Measurements from ENCODE around the gene ASIC1.
"Not testable (repeated sequence)": the region's sequence is repeated elsewhere in the genome, so short reads cannot be mapped to it uniquely, and the experiment has no call there.

Gene ASIC1

DNA sequence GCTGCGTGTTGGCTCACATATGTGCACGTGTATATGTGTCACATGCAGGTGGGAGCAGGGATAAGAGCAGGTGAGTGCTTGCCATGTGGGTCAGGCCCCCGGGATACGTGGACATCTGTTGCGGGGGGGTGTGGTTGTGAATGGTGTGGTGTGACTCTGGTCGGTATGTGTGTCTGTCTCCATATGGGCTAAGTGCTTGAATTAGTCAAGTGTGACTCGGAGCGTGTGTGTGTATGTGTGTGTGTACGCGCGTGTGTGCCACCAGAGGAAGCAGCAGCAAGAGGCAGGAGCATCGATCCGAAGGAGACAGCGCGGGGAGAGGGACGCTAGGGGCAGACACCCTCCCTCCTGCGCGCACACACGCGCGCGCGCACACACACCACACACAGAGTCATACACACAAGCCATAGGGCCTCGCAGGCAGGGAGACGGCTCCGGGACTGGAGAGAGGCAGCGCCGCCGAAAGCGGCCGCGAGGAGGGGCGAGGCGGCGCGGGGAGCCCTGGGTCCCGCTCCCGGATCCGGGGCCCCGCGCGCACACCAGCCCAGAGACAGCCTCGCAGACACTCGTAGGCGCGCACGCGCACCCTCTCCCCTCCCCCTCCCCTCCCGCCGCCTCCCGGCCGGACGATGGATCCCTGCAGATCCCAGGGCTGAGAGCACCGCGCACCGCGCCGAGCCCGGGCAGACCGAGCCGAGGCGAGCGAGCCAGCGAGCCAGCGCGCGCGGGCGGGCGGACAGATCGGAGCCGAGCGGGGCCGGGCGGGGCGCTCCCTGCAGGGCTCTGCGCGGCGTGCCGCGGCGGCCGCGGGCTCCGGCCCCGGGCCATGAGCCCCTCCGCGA lies at the start of gene ASIC1:
Gene ASIC1 (plus strand): TSS at position 597 of the 842 bp plus-strand sequence. CDS start 1,171 bp downstream, outside the sequence.
- DNase-seq: peak; percentile 38

DNA sequence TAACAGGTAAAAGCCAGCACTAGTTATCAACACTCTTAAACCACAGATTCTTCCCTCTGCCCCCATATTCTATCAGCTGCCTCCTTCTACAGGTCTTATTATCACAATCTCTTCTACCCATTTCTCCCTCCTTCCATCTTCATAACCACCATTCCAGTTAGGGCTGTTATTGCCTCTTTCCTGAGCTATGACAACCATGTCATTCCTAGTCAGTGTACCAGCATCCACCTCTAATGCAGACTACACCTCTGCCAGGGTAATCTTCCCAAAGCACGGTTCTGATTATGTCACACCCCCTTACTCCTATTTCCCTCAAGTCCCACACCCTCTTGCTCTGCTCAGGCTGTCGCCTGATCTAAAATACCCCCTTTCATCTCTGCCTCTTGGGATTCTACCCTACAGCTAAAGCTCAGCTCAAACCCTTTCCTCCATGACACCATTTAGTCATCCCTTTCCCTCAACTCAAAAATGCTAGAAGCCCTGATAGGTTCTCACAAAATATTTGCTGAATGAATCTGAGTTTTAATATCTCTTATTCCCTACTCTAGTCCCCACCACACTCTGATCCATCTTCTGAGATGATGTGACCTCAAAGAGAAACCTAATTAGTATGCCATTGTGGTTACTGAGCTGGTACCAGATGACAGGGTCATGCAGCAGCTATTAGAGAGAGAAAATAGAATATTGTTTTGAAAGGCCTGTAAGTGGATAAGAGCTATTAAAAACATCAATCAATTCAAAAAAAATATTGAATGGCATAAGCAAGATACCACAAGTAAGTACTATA lies 43.8 kb upstream of the ASIC1 start:
- no peak for DNase-seq

DNA sequence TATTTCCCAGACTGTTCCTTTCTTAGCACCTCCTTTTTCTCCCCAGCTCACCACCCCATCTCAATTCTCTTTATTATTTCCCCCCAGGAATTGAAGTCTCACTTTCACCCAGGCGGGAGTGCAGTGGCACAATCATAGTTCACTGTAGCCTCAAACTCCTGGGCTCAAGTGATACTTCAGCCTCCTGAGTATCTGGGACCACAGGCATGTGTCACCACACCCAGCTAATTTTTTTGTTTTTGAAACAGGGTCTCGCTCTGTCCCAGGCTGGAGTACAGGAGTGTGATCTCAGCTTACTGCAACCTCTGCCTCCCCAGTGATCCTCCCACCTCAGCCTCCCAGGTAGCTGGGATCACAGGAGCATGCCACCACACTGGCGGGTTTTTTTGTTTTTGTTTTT lies 43.1 kb upstream of the ASIC1 start:
- no peak for DNase-seq

DNA sequence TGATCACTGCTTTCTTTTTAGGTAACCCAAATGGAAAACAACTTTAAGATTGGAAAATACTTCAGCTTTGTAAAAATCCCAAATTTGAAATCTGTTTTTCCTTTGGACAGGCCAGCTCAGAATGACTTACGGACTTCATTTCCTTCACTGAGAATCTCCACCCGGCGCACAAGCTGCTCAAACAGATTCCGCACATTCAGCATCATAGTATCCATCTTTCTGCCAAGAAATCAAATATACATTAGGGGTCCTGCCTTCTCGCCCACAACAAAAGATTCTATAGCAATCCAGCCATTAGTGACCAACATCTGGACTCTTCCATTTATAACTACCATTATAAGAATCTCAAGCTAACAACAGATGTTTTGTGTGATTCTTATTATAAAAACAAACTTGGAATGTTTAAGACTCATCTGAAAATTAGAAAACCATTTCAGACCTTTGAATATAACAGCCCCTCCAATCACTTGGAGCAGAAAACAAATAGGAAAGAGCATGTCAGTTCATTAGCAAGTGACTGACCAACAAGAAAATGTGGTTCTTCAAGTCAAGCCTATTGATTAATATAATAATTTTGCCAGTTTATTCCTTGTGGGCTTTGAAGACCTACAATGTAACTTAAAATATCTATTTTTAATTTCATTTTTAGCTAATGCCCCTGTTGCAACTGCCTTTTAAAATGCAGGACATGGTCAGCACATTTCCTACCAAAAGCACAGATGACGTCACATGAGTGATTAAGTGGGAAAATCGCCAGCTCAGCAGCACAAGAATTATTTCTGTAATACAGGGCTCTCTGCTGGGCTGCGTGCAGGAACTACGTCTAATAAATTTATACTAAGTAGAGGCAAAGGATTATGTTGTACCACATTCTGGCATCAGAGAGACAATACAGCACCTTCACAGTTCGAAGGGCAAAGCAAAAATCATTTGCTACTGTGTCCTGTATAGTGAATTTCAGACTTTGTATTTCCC lies 40.6 kb upstream of the ASIC1 start:
- no peak for DNase-seq

DNA sequence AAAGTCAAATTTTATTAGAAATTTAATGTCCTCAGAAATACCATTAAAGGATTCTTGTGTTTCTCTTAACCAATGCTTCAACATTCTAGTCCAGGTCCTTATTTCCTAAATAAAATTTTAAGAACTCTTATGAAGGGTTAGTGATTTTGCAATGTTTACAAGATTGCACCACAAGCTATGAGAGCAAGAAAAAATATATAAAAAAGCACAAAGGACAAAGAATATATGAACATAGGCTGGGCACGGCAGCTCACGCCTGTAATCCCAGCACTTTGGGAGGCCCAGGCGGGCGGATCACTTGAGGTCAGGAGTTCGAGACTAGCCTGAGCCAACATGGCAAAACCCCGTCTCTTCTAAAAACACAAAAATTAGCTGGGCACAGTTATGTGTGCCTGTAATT lies 39.8 kb upstream of the ASIC1 start:
- no peak for DNase-seq

DNA sequence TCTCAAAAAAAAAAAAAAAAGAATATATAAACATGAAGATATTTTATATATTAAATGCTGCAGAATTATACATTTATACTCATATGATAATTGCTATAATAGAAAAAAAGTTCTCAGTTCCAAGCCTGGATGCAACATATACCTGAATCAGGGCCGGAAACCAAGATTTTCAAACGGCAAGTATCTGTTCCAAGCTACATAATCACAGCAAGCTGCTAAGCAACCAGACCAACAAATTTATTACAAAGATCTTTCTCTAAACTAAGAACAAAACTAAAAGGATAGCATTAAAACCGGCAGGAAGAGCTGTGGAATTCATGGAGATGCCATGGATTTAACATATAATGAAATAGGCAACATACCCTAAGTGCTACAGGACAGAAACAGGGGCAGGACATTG lies 39.2 kb upstream of the ASIC1 start:
- no peak for DNase-seq

DNA sequence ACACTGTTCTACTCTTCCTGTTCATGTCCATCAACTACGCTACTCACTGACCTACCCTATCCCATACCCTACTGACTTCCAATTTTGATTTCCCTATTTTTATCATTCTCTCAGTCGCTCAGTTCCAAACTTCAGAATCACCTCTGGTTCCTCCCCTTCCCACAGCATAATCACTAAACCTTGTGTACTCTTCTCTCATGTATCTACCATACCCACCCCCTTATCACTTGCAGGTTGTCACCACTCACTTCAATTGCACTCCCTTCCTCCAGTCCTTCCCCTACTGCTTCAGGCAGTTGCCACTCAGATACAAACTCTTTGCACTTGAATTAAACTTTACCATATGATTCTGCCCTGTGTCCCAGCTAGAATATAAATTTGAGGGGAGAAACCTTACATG lies 38.4 kb upstream of the ASIC1 start:
- no peak for DNase-seq

DNA sequence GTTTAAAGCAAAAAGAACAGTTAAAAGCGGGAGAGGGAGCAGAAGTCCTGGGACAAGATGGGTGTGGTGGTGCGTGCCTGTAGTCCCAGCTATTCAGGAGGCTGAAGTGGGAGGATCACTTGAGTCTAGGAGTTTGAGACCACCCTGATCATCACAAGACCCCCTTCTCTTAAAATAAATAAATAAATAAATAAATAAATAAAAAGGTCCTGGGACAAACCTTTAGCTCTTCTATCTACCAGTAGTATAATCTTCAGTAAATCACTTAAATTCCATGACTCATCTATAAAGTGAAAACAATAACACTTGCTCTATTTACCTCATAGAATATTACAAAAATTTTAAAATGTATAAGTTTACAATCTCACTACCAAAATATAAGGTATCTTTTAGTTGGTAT lies 37.9 kb upstream of the ASIC1 start:
- no peak for DNase-seq

DNA sequence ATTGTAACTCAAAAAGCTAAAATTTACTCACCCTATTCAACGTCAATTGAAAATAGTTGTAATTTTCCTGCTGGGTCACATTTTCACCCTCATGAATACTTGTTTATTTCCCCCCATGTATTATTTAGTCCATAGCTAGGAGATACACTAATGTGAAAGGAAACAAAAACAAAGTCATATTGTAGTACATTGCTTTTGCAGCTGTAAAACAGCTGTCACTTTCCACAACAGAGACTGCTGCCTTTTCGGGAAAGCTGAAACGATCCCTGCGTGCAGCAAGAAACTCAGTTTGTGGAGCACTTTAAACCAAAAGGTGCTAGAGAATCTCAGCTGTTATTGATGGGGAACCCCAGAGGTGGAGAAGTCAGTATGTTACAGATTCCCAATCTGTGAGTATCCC lies 36.4 kb upstream of the ASIC1 start:
- no peak for DNase-seq

DNA sequence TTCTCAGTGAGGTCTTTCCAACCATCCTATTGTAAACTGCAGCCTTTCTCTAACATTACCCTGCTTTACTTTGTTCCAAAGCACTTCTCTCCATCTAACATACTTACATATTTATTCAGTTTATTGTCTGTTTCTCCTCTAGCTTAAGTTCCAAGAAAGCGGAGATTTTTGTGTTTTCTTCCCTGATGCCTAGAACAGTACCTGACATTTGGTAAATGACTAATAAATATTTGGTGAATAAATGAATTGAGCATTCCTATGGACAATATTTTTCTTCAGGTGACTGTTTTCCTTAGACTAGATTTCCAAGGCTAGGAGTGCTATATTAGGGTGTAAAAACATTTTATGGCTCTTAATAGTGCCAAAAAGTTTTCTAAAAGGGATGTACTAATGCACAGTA lies 34.5 kb upstream of the ASIC1 start:
- DNase-seq: no peak

DNA sequence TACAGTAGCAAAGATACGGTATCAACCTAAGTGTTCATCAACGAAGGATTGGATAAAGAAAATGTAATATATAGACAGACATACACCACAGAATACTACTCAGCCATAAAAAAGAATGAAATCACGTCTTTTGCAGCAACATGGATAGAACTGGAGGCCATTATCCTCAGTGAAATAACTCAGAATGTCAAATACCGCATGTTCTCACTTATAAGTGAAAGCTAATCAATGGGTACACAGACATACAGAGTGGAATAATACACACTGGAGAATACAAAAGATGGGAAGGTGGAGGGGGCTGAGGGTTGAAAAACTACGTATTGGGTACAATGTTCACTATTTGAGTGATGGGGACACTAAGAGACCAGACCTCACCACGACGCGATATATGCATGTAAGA lies 33.2 kb upstream of the ASIC1 start:
- no peak for DNase-seq

DNA sequence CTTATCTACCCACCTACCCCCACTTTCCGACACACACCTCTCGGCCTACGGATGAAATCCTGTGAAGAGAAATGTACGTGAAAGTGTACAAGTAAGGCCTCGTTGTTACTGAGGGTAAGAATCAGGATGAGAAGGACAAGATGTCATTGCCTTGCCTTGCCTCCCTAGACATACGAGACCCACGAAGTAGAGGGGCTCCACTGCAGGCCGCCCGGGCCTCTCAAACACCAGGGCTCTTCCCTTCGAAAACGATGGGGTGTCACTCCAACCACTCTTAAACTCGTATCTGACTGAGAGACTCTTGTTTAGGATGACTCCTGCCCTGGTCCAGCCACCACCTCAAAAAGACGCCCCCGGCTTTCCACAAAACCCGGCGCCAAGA lies 32.6 kb upstream of the ASIC1 start:
- no peak for DNase-seq

DNA sequence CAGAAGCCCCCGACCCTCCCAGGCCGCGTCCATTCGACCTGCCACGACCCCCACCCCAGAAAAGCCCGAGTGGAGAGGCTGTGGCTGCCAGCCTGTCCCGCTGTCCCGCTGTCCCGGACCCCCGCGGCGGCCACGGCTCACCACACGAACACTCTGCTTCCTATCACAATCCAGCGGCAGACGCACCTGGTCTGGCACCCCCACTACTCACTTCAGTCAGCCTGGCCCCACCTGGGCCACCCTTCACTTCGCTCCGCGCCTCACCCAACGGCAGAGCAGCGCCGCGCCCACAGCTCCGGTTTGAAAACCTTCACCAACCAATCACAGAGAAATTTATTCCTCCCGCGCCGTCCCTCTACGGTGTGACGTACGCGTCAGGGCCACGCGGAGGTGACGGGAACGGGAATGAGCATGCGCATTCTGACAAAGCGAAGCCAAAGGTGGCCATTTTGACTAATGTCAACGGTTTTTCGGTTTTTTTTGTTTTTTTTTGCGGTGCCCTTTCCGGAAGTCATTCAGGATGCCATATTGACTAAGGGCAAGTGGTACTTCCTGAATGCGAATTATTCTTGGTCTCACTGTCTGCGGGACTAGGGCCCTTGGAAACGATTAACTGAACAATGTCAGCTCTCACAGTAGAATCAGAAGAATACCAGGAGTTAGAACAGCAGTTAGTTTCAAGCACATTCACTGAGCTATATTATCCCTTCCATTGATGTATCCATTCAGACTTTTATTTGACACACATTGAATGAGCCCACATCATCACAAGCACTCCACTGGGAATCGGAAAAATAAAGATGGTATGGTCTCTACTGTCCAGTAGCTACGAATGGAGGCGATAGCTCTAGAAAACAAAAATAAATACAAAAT lies 32.0 kb upstream of the ASIC1 start, which contains the start of gene RACGAP1:
Gene RACGAP1 (minus strand): TSS at position 308 of the 873 bp plus-strand sequence. CDS start 8,779 bp downstream, outside the sequence.
- DNase-seq: peak; percentile 94

DNA sequence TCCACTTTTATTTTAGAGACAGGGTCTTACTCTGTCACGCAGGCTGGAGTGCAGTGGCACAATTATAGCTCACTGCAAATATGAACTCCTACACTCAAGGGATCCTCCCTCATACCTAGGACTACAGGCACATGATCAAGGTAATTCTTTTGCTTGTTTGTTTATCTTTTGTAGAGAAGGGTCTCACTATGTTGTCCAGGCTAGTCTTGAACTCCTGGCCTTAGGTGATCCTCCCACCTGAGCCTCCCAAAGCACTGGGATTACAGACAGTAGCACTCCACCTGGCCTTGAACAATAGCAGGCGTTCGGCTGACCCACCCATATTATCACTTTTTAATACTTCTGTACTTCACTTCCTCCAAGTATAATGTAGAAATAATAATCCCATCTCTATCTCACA lies 30.7 kb upstream of the ASIC1 start:
- no peak for DNase-seq

DNA sequence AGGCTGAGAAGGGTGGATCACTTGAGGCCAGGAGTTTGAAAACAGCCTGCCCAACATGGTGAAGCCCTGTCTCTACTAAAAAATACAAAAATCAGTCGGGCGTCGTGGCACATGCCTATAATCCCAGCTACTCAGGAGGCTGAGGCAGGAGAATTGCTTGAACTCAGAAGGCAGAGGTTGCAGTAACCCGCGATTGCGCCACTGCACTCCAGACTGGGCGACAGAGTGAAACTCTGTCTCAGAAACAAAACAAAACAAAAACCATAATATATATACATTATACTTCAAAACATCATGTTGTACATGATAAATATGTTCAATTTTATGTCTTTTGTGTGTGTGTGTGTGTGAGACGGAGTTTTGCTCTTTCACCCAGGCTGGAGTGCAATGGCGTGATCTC lies 26.9 kb upstream of the ASIC1 start:
- not testable (repeated sequence) for DNase-seq

DNA sequence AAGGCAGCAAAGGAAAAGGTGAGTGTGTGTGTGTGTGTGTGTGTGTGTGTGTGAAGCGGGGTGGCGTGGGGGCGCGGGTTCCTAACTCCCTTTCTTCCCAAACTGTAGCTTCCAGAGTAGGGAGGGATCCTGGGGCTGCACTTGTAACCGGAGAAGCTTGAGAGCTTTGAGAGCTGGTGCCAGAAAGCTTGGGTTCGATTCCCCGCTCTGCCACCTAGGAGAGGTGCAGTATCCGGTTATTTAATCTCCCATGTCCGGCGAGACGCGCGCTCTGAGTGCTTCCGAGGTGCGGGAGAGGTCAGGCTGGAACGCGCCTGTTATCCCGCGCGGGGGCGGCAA lies 24.9 kb upstream of the ASIC1 start:
- DNase-seq: no peak

DNA sequence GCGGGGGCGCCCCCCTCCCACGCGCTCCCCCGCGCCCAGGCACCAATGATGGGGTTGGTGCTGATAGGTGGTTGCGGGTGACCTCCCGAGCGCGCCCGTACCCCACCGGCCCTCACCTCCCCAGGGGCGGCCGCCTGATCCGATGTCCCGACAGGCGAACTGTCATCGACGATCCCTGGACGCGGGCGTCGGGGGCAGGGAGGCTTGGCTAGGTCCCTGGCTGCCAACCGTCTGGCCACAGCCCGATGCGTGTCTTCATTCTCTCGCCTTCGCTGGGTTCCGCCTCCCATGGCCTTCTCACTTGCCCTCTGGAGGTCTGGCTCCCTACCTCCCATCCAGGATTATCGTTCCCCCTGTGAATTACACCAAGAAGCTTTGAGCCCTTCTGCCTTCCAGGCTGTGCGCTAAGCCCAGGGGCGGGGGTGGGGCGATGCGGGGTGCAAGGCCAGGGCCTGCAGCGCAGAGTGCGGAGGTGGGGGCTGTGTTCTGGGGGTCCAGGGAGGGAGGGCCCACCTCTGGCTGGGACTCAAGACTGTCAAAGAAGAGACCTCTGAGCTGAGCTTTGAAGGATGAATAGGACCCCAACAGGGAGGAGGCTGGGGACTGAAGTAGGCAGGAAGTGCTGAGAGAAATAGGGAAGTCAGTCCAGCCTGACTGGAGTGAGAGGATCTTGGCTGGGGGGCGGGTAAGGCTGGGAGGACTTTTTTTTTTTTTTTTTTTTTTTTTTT lies 24.4 kb upstream of the ASIC1 start:
- DNase-seq: no peak

DNA sequence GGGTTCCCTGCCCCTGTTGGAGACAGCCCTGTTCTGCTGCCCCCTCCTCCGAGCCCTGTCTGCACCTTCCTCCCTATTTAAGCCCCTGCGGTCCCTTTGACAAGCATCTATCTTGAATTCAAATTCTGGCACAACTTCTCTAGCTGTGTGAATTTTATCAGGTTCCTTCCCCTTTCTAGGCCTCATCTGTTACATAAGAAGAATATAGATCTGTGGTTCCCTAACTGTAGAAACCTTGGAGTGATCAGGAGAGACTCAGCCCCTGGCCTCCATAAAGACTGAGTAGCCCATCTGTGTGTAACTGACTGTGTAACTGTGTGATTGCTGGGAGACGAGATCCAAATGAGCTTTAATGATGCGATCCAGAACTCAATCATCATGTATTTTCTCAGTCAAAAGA lies 19.1 kb upstream of the ASIC1 start:
- DNase-seq: no peak

DNA sequence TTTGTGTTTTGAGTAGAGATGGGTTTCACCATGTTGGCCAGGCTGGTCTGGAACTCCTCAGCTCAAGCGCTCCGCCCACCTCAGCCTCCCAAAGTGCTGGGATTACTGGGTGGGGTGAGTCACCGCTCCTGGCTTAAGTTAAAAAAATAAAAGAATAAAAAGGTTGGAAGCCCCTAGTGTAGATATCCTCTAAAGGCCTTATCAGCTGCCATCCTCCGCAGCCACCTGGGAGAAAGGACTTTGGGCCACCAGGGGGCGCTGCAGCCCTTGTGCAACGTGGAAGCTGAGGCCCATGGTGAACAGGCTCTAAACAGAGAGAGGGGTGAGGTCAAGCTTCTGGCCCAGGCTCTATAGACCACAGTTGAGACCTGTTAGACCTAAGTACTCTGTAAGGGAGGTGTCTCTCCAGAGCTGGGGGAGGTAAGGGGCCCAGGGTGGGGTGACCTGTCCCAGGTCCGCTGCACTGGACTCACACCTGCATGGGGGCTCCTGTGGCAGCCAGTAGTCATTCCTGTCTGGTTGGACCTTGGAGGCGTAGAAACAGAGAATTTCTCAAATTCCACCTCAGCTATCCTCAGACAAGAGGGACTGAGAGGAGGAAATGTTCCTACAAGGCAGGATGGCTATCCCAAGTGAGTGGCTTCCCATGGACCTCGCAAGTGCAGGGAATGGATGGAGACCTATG lies 18.1 kb upstream of the ASIC1 start:
- DNase-seq: peak; percentile 85

DNA sequence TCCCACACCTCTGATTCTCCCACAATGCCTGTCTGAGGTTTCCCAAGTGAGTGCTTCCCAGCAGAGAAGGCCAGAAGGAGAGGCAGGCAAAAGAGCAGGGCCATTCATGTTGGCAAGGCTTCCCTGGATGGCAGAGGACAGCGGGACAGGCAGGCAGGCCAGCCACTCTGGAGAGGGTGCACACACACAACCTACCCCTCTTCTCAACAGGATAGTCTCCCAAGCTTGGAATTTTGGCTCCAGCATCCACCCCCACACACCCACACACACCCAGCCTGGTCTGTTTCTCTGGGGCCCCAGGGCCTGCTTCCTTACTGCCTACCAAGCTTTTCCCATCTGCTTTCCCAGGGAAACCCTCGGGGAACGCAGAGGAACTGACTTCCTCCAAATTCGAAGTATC lies 16.7 kb upstream of the ASIC1 start:
- DNase-seq: no peak

Measured in activated CD4-positive, alpha-beta T cell treated with anti-CD3 and anti-CD28 coated beads, Interleukin-2, amount 50 U/mL, for 1 hour (primary cell).